CD8-positive, alpha-beta memory T cell (primary cell): ENCODE data around the gene PPP1R1C. TPM values are rescaled to one million over a fixed set of nuclear protein-coding genes. Genes with fewer than 3 reads are reported as not detected.
"Not testable (repeated sequence)": the region's sequence is repeated elsewhere in the genome, so short reads cannot be mapped to it uniquely, and the experiment has no call there.

Experiments
- CTCF ChIA-PET: fragments of 350-600 bp; sonication (Branson Sonifier 250); formaldehyde crosslinking; loops from one replicate; lab custom pipeline; 2021; ENCODE audit warnings: antibody characterized with exemption; lab: Charles Lee
- POLR2A ChIA-PET: fragments of 350-600 bp; sonication (Branson Sonifier 250); formaldehyde crosslinking; loops from one replicate; lab custom pipeline; 2021; ENCODE audit warnings: antibody characterized with exemption; lab: Charles Lee
- DNase-seq, 5 donors: peaks; one replicate each; pipeline versions ENCODE4 v3.0.0 to v3.0.0-alpha.2; 2020 to 2022; ENCODE audit warnings: mixed read lengths in 1 of 5
- H3K27ac ChIP-seq: one replicate; pipeline ENCODE4 v1.7.0; 2013; ENCODE audit warnings: low read depth, mild to moderate bottlenecking, low read length, moderate library complexity
- H3K27me3 ChIP-seq: 2 replicates; pipeline ENCODE4 v1.7.0; 2013; ENCODE audit warnings: low read length, mild to moderate bottlenecking; ENCODE audit not compliant: insufficient read depth, poor library complexity, severe bottlenecking
- H3K36me3 ChIP-seq: 2 replicates; pipeline ENCODE4 v1.7.0; 2013; ENCODE audit warnings: mild to moderate bottlenecking, low read length, moderate library complexity; ENCODE audit not compliant: insufficient read depth
- H3K4me1 ChIP-seq: 2 replicates; pipeline ENCODE4 v1.7.0; 2013; ENCODE audit warnings: mild to moderate bottlenecking, low read length, moderate library complexity; ENCODE audit not compliant: insufficient read depth
- H3K4me3 ChIP-seq: 2 replicates; pipeline ENCODE4 v1.7.0; 2013; ENCODE audit warnings: mild to moderate bottlenecking, low read length
- H3K9me3 ChIP-seq: 2 replicates; pipeline ENCODE4 v1.7.0; 2013; ENCODE audit warnings: mild to moderate bottlenecking, low read length
- H3K27ac Mint-ChIP-seq, 8 donors: one replicate each; pipeline ENCODE4 v1.8.0; 2020 to 2021; ENCODE audit warnings: mixed read lengths in 8 of 8, mild to moderate bottlenecking in 6 of 8, inconsistent platforms in 3 of 8, moderate library complexity in 3 of 8
- H3K27me3 Mint-ChIP-seq, 2 donors: one replicate each; pipeline ENCODE4 v1.8.0; 2020 to 2021; ENCODE audit warnings: mixed read lengths in 2 of 2, mild to moderate bottlenecking in 1 of 2, moderate library complexity in 1 of 2
- H3K36me3 Mint-ChIP-seq, 3 donors: one replicate each; pipeline ENCODE4 v1.8.0; 2020 to 2021; ENCODE audit warnings: mixed read lengths in 3 of 3, inconsistent platforms in 1 of 3, mild to moderate bottlenecking in 1 of 3
- H3K4me1 Mint-ChIP-seq, 3 donors: one replicate each; pipeline ENCODE4 v1.8.0; 2020 to 2021; ENCODE audit warnings: mixed read lengths in 3 of 3, inconsistent platforms in 1 of 3, mild to moderate bottlenecking in 1 of 3
- H3K4me3 Mint-ChIP-seq, 7 donors: one replicate each; pipeline ENCODE4 v1.8.0; 2020 to 2021; ENCODE audit warnings: mixed read lengths in 7 of 7, mild to moderate bottlenecking in 6 of 7, moderate library complexity in 4 of 7, inconsistent platforms in 2 of 7
- H3K9me3 Mint-ChIP-seq, 5 donors: one replicate each; pipeline ENCODE4 v1.8.0; 2020 to 2022; ENCODE audit warnings: mixed read lengths in 5 of 5, mild to moderate bottlenecking in 3 of 5, moderate library complexity in 2 of 5, inconsistent platforms in 1 of 5
- polyA plus RNA-seq: library from polyadenylated mRNA; unstranded; fragments of 300-500 nt; fragmentation: Illumina TruSeq; gene quantifications from one replicate; pipeline ENCODE4 v1.2.3, GENCODE V29; 2021
- total RNA-seq, 2 experiments: library from RNA; stranded (reverse); gene quantifications; one replicate each; pipeline ENCODE4 v1.2.3, GENCODE V29; 2021

The PPP1R1C gene
- total and polyA plus RNA-seq, 3 experiments from 2014 or later = not detected

DNA sequence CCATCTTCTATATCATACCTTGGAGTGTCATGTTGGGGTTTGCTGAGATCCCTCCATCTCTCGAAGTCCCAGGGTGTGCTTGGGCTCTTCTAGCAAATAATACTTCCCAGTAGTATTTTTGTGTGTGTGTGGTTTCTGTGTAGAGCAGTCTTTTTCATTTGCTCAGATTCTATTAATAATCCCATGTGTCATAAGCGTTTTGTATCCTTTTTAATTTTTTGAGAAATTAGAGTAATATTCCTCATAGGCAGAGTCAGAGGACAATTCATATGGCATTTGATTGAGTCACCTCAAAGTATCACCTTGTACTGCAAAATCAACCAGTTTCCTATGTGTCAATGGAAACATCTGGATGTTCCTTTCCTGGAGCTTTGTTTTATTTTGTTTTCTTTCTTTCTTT is 37.4 kb upstream of the PPP1R1C start:
- Mint-ChIP-seq H3K9me3 (no peaks in the 10 kb centered on the region), H3K36me3 (no peaks in the 10 kb centered on the region), H3K27ac (no peak overlapping the region), H3K4me3 (no peak overlapping the region), H3K4me1 (no peaks in the 10 kb centered on the region), H3K27me3 (peaks cover 11 to 41% of the 10 kb centered on the region in 2 donors)
- Histone ChIP-seq H3K4me1 (no peaks in the 10 kb centered on the region), H3K36me3 (no peaks in the 10 kb centered on the region), H3K9me3 (no peaks in the 10 kb centered on the region), H3K27ac (no peak overlapping the region), H3K4me3 (no peak overlapping the region), H3K27me3 (no peaks in the 10 kb centered on the region)
- CTCF ChIA-PET = no interaction called here
- POLR2A ChIA-PET = no interaction called here
- no peak for DNase-seq

DNA sequence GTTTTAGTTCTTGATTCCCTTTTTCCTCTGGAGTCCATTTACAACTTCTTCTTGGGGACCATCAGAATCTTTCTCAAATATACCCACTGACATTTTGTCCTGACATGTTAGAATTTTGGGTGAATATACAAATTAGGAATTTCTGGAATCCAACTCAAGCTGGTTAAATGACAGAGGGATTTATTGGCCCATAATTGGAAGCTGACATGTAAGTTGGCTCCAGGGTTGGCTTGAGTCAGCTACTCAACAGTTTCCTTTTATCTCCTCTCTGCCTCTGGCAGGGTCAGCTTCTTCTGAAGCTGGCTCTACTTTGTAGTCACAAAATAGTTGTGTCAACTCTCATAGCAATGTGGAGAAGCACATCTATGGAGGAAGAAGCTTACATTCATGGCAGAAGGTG is 36.6 kb upstream of the PPP1R1C start:
- Histone ChIP-seq H3K4me1 (peaks cover 5% of the 10 kb centered on the region), H3K4me3 (no peak overlapping the region), H3K9me3 (no peaks in the 10 kb centered on the region), H3K27ac (no peak overlapping the region), H3K36me3 (no peaks in the 10 kb centered on the region), H3K27me3 (no peaks in the 10 kb centered on the region)
- Mint-ChIP-seq H3K27me3 (peaks cover 13 to 43% of the 10 kb centered on the region in 2 donors), H3K27ac (no peak overlapping the region), H3K4me1 (peaks cover 5 to 7% (median 6%) of the 10 kb centered on the region in 3 donors), H3K4me3 (no peak overlapping the region), H3K9me3 (no peaks in the 10 kb centered on the region), H3K36me3 (no peaks in the 10 kb centered on the region)
- CTCF ChIA-PET = no interaction called here
- DNase-seq = no peak
- POLR2A ChIA-PET = no interaction called here

DNA sequence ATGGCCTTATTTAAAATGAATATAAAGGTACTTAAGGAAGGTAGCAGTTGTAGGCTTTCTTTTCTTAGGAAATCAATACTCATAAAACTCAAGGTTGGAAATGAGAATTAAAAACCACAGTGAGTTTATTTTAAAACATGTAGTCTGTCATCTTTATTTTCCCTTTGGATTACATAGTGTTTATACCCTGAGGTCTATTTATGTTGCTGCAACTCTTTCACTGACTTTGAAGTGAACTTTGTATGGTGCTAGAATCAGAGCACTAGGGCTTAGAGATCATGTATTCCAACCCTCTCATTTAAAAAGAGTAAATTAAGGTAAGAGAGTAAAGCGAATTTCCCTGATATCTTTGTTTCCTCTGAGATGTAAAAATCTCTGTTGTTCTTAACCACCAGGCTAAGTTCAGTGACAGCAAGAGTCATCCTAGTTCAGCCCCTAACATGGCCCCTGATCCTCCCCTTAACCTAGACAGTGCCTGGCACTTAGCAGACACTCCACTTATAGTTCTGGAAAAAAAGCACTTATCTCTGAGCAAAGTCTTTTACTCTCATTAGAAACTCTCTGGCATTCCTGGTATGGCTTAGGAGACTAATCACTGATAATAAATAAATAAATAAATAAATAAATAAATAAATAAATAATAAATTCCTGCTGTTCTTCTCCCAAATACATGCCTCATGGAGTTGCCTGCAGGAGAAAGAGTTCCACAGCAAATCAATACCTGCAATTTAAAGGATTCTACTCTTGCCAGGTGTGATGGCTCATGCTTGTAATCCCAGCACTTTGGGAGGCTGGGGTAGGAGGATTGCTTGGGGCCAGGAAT is 33.0 kb upstream of the PPP1R1C start:
- H3K4me3 ChIP-seq = no peak overlapping the region
- CTCF ChIA-PET = no interaction called here
- Mint-ChIP-seq H3K4me1 (peaks cover 9 to 16% (median 16%) of the 10 kb centered on the region in 3 donors), H3K4me3 (no peak overlapping the region), H3K27ac (no peak overlapping the region), H3K27me3 (peaks cover 8 to 38% of the 10 kb centered on the region in 2 donors), H3K36me3 (no peaks in the 10 kb centered on the region), H3K9me3 (no peaks in the 10 kb centered on the region)
- H3K9me3 ChIP-seq = no peaks in the 10 kb centered on the region
- no peak for DNase-seq
- no peak overlapping the region for H3K27ac ChIP-seq
- no peaks in the 10 kb centered on the region for H3K36me3 ChIP-seq
- POLR2A ChIA-PET = no interaction called here
- H3K27me3 ChIP-seq = no peaks in the 10 kb centered on the region
- peaks cover 5% of the 10 kb centered on the region for H3K4me1 ChIP-seq

DNA sequence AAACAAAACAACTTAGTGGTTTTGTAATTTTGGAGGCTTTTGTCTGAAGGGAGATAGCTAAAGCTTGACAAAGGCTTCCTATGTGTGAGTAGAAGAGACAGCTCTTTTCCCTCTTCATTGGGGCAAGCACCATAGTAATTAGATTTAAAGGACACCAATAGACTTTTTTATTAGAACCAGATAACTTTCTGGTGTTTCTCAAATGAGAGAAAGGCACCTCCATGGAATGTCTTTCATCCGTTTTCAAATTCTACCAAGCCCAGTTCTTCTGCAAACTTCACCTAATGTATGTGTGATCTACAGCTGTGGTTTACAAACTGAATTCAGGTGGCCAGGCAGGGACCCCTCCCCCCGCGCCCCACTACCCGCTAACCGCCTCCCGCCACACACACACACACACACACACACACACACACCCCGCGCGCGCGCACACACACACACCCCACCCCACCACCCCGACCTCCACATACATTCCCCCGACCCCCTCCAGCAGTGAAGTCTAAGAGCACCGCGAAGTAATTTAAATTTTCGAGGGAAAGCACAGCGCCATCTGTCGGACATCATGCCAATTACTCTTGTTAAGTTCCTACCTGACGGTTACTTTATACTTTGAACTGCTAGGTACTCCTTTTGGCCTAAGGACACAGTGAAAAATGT is 31.6 kb upstream of the PPP1R1C start:
- H3K27me3 Mint-ChIP-seq = peaks cover 8 to 39% of the 10 kb centered on the region in 2 donors
- no peaks in the 10 kb centered on the region for H3K36me3 ChIP-seq
- peak overlapping the region in 6 of 7 donors; percentile 20 to 80 (median 56) for H3K4me3 Mint-ChIP-seq
- H3K4me1 Mint-ChIP-seq = peaks cover 9 to 16% (median 16%) of the 10 kb centered on the region in 3 donors
- peak; percentile 34 to 73 (median 42) for DNase-seq
- ChIA-PET POLR2A (no interaction called here), CTCF (interaction anchor here (0.6 to 2.2 kb wide), 7 partner anchors 10 to 1830 kb away, joined by 3 to 10 read pairs (median 3); no protein-coding TSS in a partner anchor)
- no peaks in the 10 kb centered on the region for H3K9me3 Mint-ChIP-seq
- no peaks in the 10 kb centered on the region for H3K9me3 ChIP-seq
- H3K4me1 ChIP-seq = peaks cover 5% of the 10 kb centered on the region
- H3K27ac ChIP-seq = no peak overlapping the region
- H3K27me3 ChIP-seq = no peaks in the 10 kb centered on the region
- H3K36me3 Mint-ChIP-seq = no peaks in the 10 kb centered on the region
- peak overlapping the region in 1 of 8 donors; percentile 19 for H3K27ac Mint-ChIP-seq
- no peak overlapping the region for H3K4me3 ChIP-seq

DNA sequence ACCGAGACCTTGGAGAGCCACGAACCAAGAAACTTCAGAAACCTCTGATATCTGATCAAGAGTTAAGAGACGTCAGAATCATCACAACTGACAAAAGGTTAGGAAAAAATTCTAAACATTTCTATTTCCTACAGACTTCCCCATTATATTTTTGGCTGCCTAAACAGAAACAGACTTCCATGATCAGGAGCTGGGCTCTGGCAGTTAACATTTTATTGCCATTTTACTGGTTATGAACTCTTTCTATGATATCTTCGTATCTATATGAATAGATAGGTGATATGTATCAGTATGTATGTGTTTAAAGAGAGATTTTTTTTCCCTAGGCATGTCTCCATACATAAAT is 31.1 kb upstream of the PPP1R1C start:
- Mint-ChIP-seq H3K27ac (no peak overlapping the region), H3K4me1 (peaks cover 9 to 16% (median 16%) of the 10 kb centered on the region in 3 donors), H3K27me3 (peaks cover 8 to 36% of the 10 kb centered on the region in 2 donors), H3K9me3 (no peaks in the 10 kb centered on the region), H3K4me3 (peak overlapping the region in 5 of 7 donors; percentile 50 to 80 (median 57)), H3K36me3 (no peaks in the 10 kb centered on the region)
- Histone ChIP-seq H3K27me3 (no peaks in the 10 kb centered on the region), H3K4me3 (no peak overlapping the region), H3K36me3 (no peaks in the 10 kb centered on the region), H3K9me3 (no peaks in the 10 kb centered on the region), H3K4me1 (peaks cover 5% of the 10 kb centered on the region), H3K27ac (no peak overlapping the region)
- POLR2A ChIA-PET = no interaction called here
- no peak for DNase-seq
- CTCF ChIA-PET = interaction anchor here (0.6 to 2.2 kb wide), 6 partner anchors 11 to 1830 kb away, joined by 3 to 10 read pairs (median 4); no protein-coding TSS in a partner anchor

DNA sequence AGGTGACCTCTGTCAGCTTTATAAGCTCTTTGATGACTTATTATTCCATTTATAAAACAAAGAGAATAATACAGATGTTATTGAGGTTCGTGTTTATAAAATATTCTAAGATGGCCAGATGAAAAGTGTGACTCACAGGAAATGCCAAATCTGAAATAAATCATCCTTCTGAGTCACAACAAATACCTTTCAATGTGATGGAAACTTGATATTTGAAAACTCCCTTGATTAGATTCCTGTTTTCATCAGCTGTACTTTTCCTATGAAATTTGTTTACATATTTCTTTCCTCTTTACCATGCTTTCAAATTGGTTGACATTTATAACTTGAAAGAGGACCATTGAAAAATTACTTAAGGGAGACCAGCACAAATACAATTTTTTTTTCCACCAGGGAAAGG is 30.6 kb upstream of the PPP1R1C start:
- H3K4me3 ChIP-seq = no peak overlapping the region
- H3K27ac ChIP-seq = no peak overlapping the region
- ChIA-PET POLR2A (no interaction called here), CTCF (interaction anchor here (0.6 to 2.2 kb wide), 6 partner anchors 10 to 1831 kb away, joined by 3 to 10 read pairs (median 4); no protein-coding TSS in a partner anchor)
- peaks cover 8 to 37% of the 10 kb centered on the region in 2 donors for H3K27me3 Mint-ChIP-seq
- no peaks in the 10 kb centered on the region for H3K36me3 Mint-ChIP-seq
- no peaks in the 10 kb centered on the region for H3K9me3 Mint-ChIP-seq
- no peak overlapping the region for H3K27ac Mint-ChIP-seq
- H3K4me1 Mint-ChIP-seq = peaks cover 9 to 16% (median 16%) of the 10 kb centered on the region in 3 donors
- no peaks in the 10 kb centered on the region for H3K36me3 ChIP-seq
- no peak for DNase-seq
- no peaks in the 10 kb centered on the region for H3K9me3 ChIP-seq
- H3K27me3 ChIP-seq = no peaks in the 10 kb centered on the region
- H3K4me1 ChIP-seq = peaks cover 5% of the 10 kb centered on the region
- H3K4me3 Mint-ChIP-seq = no peak overlapping the region

DNA sequence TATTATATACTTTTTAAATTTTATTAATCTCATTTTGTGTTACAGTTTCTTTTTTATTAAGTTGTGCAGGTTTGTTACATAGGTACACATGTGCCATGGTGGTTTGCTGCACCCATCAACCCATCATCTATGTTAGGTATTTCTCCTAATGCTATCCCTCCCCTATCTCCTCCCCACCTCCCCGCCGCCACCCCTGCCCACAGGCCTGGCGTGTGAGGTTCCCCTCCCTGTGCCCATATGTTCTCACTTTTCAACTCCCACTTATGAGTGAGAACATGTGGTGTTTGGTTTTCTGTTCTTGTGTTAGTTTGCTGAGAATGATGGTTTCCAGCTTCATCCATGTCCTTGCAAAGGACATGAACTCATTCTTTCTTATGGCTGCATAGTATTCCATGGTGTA is 29.8 kb upstream of the PPP1R1C start:
- H3K27me3 ChIP-seq, H3K4me3 Mint-ChIP-seq, CTCF ChIA-PET, H3K27ac Mint-ChIP-seq, DNase-seq, H3K4me3 ChIP-seq, POLR2A ChIA-PET, H3K36me3 ChIP-seq, H3K9me3 ChIP-seq, H3K9me3 Mint-ChIP-seq, H3K36me3 Mint-ChIP-seq, H3K4me1 ChIP-seq, H3K27ac ChIP-seq: not testable (repeated sequence)
- H3K4me1 Mint-ChIP-seq = peaks cover 9 to 16% (median 16%) of the 10 kb centered on the region in 3 donors
- peaks cover 5 to 42% of the 10 kb centered on the region in 2 donors for H3K27me3 Mint-ChIP-seq

DNA sequence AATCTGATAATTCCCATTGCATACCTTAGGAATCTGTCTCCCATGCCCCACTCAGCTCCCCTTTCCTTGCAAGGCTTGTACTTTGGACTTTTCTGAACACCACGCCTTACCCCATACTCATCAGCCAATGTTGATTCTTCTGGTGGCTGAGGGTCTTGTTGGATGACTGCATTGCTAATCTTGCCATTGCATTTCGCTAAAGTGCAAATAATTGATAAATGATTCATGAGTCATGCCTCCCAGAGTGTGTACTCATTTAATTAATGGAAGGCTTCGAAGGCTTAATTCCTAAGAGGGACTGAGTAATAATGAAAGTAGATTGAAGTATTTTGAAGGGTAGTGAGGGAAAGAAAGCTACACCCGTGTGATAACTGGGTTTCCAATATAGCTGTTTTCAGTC is 28.0 kb upstream of the PPP1R1C start:
- no peaks in the 10 kb centered on the region for H3K9me3 ChIP-seq
- Mint-ChIP-seq H3K27me3 (peaks cover 12 to 47% of the 10 kb centered on the region in 2 donors), H3K9me3 (no peaks in the 10 kb centered on the region), H3K27ac (no peak overlapping the region), H3K4me3 (no peak overlapping the region), H3K36me3 (peaks cover 0 to 2% (median 0%) of the 10 kb centered on the region in 3 donors), H3K4me1 (peaks cover 9 to 16% (median 16%) of the 10 kb centered on the region in 3 donors)
- H3K27ac ChIP-seq = no peak overlapping the region
- no peak overlapping the region for H3K4me3 ChIP-seq
- H3K27me3 ChIP-seq = peaks cover 3% of the 10 kb centered on the region
- no peak for DNase-seq
- ChIA-PET CTCF (no interaction called here), POLR2A (no interaction called here)
- H3K36me3 ChIP-seq = no peaks in the 10 kb centered on the region
- peaks cover 5% of the 10 kb centered on the region for H3K4me1 ChIP-seq
